HG03064 (cell line): ENCODE results near the gene DNAH1.
A peak's percentile ranks its signal among the peaks of the same experiment; 100 is the strongest.
"Not testable (repeated sequence)": the region's sequence is repeated elsewhere in the genome, so short reads cannot be mapped to it uniquely, and the experiment has no call there.

ENCODE experiments used
- ATAC-seq: cut with Tn5 transposase; IDR thresholded peaks from one replicate; pipeline ENCODE4 v1.9.1; 2021; ENCODE audit warnings: low read depth; ENCODE audit not compliant: unreplicated experiment

DNAH1 gene

DNA sequence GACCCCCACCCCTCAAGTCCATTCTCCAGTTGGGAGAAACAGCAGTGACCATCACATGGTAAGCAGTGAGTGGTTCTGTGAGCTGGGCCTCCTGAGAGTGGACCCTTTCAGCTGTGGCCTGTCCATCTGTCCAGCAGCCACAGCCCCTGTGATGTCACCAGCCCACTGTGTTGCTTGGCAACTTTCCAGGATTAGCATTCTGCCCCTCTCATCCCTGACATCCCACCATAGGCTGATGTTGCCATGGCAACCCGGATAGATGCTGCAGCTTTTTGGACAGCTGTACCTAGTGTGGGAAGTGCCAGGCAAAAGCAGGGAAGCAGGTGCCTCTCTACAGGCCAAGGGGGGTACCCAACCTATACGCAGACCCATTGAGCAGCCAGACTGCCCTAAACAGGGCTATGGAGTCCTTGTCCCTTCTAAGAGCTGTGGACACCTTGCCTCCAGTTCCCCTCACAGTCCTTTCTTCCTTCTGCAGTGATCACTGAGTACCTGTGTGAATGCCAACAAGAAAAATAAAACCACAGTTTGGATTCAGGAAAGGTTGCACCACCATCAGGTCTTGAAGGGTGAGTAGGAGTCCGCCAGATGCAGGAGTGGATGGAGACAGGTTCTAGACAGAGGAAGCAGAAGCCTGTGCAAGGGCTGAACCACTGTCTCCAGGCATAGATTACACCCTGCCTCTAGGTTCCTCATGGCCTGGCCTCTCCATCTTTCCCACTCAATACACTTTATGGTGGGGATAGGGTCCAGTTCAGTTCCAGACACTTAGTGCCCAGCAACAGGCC lies at the start of gene DNAH1:
DNAH1 (plus strand) TSS at position 343 of the 788 bp plus-strand sequence. CDS start 6,124 bp downstream, outside the sequence.
- ATAC-seq: no peak

DNA sequence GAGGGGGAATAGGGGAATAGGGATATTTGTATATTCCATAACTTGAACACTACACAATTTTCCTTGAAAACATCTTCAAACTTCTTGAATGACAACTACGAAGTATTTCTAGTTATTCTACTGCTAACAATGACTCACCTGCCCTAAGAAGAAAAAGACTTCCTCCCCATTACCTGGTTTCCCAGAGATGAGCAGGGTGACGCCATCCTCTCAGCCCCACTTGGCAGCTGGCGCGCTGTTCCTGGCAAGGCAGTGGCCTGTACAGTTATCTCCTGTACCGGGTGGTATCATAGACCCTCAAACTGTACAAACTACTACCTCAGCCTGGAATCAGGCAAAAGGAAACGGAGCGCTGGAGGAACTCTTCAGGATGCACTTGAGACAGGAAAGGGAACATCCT lies 48.1 kb upstream of the DNAH1 start:
- ATAC-seq: no peak

DNA sequence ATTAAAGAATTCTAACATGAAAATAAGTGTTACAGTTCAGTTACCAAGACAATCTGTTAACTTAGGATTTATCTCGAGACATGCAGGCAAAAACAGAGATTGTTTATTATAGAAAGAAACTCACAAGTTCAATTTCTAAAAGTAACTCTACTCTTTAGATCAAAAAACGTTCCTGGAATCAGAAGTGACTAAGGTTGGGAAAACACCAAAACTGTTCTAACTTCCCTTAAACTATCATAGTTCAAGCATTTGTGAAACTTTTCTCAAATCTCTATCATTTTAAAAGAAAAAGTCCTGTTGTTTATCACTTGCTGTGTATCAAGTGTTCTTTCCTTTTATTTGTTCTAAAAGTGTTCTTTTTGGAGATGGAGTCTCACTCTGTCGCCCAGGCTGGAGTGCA lies 46.3 kb upstream of the DNAH1 start:
- ATAC-seq: no peak

DNA sequence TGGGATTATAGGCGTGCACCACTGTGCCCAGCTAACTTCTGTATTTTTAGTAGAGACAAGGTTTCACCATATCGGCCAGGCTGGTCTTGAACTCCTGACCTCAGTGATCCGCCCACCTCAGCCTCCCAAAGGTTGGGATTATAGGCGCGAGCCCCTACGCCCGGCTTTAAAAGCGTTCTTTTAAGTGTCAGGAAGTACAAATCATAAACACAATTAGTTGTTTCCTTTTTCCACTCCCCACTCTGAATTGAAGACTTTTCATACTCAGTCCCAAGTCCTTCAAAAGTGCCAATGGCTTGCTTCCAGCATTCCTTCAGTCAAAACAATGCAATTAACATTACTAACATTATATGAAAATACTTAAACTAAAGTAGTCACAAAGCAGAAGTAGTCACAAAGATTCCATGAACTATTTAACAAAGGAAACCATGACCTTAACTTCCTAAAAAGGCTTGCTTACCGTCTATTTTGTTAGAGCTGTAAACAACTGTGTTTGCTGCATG lies 45.8 kb upstream of the DNAH1 start:
- ATAC-seq: no peak

DNA sequence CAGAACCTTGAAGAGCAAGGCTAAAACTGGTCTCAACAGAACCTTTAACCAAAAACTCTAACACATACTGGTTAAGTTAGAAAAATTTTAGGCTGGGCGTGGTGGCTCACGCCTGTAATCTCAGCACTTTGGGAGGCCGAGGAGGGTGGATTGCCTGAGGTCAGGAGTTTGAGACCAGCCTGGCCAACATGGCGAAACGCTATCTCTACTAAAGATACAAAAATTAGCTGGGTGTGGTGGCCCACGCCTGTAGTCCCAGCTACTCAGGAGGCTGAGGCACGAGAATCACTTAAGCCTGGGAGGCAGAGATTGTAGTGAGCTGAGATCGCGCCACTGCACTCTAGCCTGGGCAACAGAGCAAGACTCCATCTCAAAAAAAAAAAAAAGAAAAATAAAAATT lies 43.9 kb upstream of the DNAH1 start:
- ATAC-seq: not testable (repeated sequence)

DNA sequence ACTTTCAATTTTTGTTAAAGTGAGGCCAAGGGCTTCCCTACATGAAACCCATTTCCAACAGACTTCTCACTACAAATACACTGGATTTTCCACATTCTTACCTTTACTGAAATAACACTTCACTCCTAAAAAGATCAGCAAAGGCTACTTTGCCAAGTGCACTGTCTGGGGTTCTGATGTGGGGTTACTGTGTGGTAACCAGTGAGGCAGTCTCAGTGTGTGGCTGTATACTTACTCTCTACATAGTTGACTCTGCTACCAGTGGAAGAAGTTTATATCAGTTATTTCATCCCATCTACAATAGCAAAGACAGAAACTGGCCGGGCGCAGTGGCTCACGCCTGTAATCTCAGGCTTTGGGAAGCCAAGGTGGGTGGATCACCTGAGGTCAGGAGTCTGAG lies 43.3 kb upstream of the DNAH1 start:
- ATAC-seq: no peak

DNA sequence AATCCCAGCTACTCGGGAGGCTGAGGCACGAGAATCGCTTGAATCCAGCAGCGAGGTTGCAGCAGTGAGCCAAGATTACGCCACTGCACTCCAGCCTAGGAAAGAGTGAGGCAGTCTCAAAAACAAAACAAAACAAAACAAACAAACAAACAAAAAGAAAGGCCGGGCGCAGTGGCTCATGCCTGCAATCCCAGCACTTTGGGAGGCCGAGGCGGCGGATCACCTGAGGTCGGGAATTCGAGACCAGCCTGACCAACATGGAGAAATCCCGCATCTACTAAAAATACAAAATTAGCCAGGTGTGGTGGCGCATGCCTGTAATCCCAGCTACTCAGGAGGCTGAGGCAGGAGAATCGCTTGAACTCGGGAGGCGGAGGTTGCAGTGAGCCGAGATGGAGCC lies 41.3 kb upstream of the DNAH1 start:
- ATAC-seq: not testable (repeated sequence)

DNA sequence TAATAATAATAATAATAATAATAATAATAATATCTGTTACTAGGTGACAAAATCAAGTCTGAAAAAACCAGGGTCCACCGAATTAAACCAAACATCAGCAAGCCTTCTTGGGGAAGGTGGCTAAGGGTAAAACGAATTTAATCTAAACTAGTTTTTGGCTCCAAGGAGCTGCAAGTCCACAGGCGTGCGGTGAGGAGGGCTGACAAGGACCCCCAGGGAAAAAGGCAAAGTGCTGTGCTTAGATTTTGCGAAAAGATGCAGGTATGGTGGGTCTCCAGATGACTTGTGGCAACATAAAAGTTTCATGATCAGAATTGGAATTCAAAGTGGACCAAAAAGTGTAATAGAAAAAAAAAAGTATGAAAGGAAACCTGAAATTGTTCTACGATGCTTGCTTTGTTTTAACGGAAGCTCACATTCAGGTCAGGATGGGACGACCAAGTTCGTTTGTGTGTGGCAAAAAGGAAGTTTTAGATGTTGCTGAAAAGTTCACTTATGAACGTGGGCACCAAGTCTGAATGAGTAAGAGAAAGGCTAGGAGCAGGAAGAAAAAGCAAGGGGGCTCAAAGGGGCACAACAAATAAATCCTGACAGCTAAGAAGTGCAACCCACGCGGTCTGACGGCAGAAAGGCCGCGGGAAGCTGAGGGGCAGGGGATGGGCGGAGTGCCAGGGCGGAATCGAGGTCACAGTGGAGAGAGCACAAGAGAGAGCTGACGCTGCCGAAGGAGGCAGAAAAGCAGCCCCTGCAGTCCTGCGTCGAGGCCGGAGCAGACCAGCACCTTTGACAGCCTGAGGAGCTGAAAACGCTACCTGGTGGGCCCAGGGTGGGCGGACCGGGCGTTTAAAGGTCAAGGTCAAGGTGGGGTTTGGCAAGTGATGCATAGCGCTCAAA lies 38.8 kb upstream of the DNAH1 start:
- no peak for ATAC-seq

DNA sequence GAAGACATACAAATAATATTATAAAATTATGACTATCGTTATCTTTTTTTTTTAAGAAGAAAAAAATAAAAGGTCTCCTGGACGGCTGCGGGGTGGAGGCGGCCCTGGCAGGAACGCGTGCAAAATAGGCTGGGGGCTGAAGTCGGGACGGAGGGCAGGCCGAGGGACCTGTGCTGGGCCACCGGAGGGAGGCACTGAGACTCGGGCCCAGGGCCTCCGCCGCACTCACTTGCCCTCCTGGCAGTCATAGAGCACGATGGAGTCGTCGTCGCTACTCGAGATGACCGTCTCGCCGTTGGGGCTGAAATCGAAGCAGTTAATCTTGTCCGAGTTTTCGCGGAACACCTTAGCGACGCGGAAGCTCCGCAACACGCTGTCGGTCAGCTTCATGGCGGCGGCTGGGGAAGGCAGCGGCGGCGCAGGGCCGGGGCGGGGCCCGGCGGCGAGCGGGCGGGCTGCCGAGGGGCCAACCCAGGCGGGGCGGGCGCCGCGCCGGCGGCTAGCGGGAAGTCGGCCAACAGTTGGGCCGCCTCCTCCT lies 38.1 kb upstream of the DNAH1 start:
- peak; percentile 47 for ATAC-seq

DNA sequence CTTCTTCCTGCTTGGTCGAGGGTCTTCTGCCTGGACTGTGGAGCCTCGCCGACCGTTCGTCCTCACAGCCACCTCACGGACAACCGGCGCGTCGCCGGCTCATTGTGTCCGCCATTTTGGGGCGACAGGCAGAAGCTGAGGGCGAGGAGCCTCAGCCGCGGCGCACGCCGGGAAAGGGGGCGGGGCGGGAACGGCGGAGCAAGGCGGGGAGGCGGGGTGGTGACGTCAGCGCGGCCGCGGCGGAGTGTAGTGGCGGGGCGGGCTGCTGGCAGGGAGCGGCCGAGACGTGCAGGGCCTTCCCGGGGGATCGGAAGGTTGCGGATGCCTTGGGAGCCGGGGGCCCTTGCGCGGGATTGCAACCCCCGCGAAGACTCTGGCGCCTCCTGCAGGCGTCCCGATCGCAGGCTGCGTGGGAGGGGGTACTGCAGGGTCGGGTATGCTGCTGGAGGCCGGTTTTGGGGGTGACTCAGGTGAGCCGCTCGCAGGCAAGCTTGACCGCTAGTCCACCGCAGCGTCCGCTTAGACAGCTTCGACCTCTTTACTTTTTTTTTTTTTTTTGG lies 37.5 kb upstream of the DNAH1 start, which contains the start of gene WDR82:
WDR82 (minus strand) TSS at position 140 of the 560 bp plus-strand sequence. CDS start 288 bp downstream, outside the sequence.
- peak; percentile 77 for ATAC-seq

DNA sequence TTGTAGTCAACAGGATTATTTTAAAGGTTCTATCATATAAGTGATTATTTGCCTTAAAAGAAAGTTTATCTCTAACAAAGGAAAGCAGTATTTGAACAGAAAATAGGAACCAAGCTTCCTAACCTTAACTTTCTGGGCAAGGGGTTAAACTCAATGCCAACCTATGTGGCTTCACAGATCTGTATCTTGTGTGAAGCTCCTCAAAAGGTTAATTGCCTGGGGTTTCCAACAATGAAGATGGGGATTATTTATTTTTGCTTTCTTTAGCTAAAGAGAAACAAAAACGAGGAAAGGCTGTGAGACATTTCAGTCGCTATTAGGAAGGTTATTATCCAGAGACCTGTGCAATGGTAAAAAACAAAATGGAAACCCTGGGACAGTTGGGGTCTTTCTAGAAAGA lies 36.5 kb upstream of the DNAH1 start:
- ATAC-seq: no peak

DNA sequence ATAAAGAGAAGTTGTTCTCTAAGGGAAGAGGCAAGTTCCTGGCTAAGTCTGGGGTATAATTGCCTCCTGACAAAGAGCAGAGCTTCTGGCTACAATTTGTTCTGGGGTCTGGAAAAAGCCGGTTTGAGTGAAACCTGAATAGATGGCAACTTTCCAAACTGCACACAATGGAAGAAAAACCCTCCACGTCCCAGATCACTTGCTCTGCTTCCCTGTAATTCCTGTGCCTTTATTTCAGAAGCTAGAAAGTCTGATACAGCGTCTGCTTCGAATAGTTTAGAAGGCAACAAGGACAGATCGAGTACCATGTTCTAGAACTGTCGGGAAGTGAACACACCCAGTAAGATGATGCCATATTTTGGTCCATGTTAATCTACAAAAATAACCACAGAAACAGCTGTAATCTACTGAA lies 36.1 kb upstream of the DNAH1 start:
- ATAC-seq: no peak

DNA sequence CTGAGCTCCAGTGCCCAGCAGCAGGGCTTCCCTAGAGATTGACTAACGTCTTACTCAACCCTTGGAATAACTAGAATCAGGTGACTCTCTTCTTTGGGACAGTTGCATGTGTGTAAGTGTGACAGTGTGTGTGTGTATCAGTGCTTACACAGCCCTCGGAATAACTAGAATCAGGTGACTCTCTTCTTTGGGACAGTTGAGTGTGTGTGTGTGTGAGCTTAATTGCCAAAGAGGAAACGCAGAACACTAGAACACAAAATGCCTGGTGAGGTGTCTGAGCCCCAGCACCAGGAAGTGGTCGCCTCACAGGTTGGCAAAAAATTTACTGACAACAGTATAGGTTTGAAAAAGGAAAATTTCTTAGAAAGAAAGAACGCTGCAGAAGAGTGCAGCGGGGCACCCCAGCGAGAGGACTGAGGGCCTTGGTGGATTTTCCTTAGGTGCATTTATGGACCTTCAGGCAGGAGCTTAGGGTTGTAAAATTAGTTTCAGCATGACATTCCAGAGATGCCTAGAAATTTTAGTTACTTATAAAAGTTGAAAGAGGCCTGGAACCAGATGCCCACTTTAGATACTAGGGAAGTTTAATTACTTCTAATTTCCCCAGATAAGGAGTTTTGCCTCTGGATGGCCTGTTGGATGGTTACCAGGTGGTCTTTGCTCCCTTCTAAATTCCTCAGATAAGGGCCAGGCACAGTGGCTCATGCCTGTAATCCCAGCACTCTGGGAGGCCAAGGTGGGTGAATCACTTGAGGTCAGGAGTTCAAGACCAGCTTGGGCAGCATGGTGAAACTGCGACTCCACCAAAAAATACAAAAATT lies 33.9 kb upstream of the DNAH1 start:
- ATAC-seq: no peak

DNA sequence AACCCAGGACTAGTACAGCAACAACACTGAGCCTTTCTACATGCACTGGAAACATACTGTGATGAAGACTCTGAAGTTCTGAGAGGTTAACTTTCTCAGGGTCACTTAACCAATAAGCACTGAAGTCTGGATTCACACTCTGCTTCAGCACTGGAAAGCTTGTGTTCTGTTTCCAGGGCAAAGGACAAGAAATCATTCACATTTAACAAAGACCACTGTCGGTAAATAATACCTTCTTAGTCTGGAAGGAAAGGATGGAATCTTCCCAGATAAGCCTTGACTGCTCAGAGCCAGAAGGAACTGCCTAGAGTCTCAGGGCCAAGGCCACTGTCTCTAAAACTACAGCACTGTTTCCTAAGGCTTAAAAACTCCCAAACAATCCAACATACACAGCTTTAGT lies 32.8 kb upstream of the DNAH1 start:
- ATAC-seq: no peak

DNA sequence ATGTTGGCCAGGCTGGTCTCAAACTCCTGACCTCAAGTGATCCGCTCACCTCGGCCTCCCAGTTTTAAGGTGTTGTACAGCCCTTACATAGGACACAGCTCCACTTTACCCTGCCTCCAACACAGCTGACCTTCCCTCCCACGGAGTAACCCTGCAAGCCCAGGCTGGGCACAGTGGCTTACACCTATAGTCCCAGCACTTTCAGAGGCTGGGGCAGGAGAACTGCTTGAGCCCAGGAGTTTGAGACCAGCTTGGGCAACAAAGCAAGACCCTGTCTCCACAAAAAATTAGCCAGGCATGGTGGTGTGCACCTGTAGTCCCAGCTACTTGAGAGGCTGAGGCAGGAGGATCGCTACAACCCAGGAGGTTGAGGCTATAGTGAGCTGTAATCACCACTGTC lies 32.1 kb upstream of the DNAH1 start:
- ATAC-seq: not testable (repeated sequence)

DNA sequence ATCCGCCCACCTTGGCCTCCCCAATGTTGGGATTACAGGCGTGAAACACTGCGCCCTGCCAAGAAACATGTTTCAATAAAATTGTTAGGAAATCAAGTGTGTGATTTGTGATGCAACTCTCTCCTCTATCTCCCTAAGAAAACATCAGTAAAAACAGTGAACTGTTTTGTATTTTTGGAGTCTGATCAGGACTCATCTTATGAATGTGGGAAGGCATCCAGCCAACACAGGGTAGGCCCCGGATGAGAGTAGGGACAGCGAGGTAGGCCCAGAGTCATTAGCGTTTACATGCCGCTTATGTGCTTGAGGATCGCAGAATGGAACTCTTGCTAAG lies 29.4 kb upstream of the DNAH1 start:
- ATAC-seq: no peak

DNA sequence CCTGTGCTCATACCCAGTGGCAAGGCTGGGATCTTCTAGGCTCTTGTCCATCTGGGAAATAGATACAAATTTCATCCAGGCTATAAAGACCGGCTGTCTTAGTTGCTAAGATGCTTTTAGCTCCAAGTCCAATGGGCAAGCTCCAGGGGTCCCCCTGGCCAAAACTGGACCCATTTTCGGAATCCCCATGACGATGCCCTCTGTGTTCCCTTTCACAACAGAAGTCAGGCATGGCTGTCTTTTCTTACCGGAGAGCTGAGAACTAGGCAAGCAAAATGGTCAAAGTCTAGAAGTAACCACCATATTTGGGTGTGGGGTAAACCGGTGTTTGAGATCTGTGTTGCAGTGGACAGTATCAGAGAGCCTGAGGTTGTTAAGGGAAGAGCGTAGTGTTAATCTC lies 27.4 kb upstream of the DNAH1 start:
- no peak for ATAC-seq

DNA sequence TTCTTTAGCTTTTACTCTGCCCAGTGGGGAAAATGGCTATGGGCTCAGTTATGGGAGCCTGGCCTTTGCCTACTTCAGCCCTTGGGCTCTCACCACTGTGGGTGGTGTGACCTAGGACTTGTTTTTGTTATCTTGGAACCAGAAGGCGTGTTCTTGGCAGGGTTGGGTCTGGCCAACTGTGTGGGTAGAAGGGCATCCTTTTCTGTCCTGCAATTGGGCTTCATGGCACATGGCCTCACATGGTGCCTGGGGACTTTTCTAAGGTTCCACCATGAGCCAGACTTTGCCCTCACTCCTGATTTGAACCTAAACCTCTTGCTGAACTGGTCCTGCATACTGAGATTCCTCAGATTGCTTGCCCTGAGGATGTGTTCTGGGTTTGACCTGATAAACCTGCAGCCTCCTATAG lies 26.8 kb upstream of the DNAH1 start:
- ATAC-seq: no peak

DNA sequence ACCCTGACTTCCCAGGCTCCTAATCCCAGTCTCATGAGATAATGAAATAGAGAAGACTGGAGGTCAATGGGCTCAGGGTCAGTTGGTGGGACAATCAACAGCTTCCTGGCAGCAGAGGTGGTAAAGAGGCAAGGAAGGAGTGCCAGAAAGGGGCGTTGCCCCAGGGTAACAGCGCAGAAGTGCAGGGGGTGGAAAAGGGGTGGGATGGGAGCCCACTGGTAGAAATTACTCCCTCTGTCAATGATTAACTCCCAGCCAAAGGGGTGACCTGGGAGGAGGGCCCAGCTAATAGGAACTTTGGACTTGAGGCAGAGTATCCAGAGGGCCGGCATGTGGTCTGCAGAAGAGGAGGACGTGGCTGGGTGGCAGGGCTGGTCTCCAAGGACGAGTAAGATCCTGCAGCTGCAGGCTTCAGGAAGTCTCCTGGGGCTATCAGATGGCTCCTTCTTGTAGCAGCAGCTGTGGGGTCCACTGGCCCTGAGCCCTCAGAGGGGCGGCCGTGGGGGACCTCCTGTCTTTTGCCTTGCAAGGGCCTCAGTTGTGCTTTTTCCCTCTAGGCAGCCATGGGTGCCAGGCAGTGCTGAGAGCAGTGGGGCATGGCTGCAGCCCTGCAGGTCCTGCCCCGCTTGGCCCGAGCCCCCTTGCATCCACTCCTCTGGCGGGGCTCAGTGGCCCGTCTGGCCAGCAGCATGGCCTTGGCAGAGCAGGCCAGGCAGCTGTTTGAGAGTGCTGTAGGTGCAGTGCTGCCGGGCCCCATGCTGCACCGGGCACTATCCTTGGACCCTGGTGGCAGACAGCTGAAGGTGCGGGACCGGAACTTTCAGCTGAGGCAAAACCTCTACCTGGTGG lies 26.1 kb upstream of the DNAH1 start:
- ATAC-seq: no peak
